HEK293T (cell line): ENCODE results near the gene RFX1.
"Not testable (repeated sequence)": the region's sequence is repeated elsewhere in the genome, so short reads cannot be mapped to it uniquely, and the experiment has no call there.

Experiments
- CTCF ChIA-PET: fragments of 350-600 bp; formaldehyde crosslinking; extraction: SDS; loops from one replicate; lab custom pipeline; 2021; ENCODE audit warnings: antibody characterized with exemption, inconsistent platforms; lab: Yijun Ruan, JAX
- POLR2A ChIA-PET: fragments of 350-600 bp; formaldehyde crosslinking; extraction: SDS; loops from one replicate; lab custom pipeline; 2020; ENCODE audit warnings: antibody characterized with exemption, inconsistent platforms; lab: Yijun Ruan, JAX
- DNase-seq: peaks from one replicate; pipeline ENCODE4 v3.0.0; 2012; ENCODE audit warnings: mixed read lengths; ENCODE audit errors: extremely low spot score
- ARNT ChIP-seq: fragments of 450-650 bp; IDR thresholded peaks from 2 replicates; pipeline ENCODE4 v1.6.1; 2017; ENCODE audit warnings: mild to moderate bottlenecking
- BHLHE40 ChIP-seq: fragments of 450-650 bp; IDR thresholded peaks from 2 replicates; pipeline ENCODE4 v1.6.1; 2016; ENCODE audit warnings: mild to moderate bottlenecking, moderate library complexity, borderline replicate concordance
- CTBP1 ChIP-seq: fragments of 450-650 bp; IDR thresholded peaks from 2 replicates; pipeline ENCODE4 v1.6.1; 2016; ENCODE audit warnings: borderline replicate concordance
- ELF4 ChIP-seq: fragments of 450-650 bp; IDR thresholded peaks from 2 replicates; pipeline ENCODE4 v1.6.1; 2017; ENCODE audit warnings: antibody characterized with exemption
- FOXA1 ChIP-seq: fragments of 450-650 bp; IDR thresholded peaks from 2 replicates; pipeline ENCODE4 v1.6.1; 2016; ENCODE audit warnings: mild to moderate bottlenecking
- FOXK2 ChIP-seq: fragments of 450-650 bp; IDR thresholded peaks from 2 replicates; pipeline ENCODE4 v1.6.1; 2016; ENCODE audit warnings: mild to moderate bottlenecking
- FOXM1 ChIP-seq: fragments of 450-650 bp; IDR thresholded peaks from 2 replicates; pipeline ENCODE4 v1.6.1; 2017; ENCODE audit warnings: mild to moderate bottlenecking, borderline replicate concordance
- HDGF ChIP-seq: fragments of 450-650 bp; IDR thresholded peaks from 2 replicates; pipeline ENCODE4 v1.6.1; 2017; ENCODE audit warnings: antibody characterized with exemption, borderline replicate concordance
- L3MBTL2 ChIP-seq: fragments of 450-650 bp; conservative IDR thresholded peaks from 2 replicates; pipeline ENCODE4 v1.6.1; 2016; ENCODE audit warnings: mild to moderate bottlenecking
- LEF1 ChIP-seq: fragments of 450-650 bp; IDR thresholded peaks from 2 replicates; pipeline ENCODE4 v1.6.1; 2017; ENCODE audit warnings: mild to moderate bottlenecking, borderline replicate concordance
- NFRKB ChIP-seq: fragments of 450-650 bp; IDR thresholded peaks from 2 replicates; pipeline ENCODE4 v1.6.1; 2016; ENCODE audit warnings: mild to moderate bottlenecking, moderate library complexity
- PKNOX1 ChIP-seq: fragments of 450-650 bp; IDR thresholded peaks from 2 replicates; pipeline ENCODE4 v1.6.1; 2016
- SP1 ChIP-seq: fragments of 450-650 bp; IDR thresholded peaks from 2 replicates; pipeline ENCODE4 v1.6.1; 2017
- SUZ12 ChIP-seq: fragments of 450-650 bp; IDR thresholded peaks from 2 replicates; pipeline ENCODE4 v1.6.1; 2016; ENCODE audit warnings: mild to moderate bottlenecking
- TARDBP ChIP-seq: fragments of 450-650 bp; IDR thresholded peaks from 2 replicates; pipeline ENCODE4 v1.6.1; 2016
- ZNF384 ChIP-seq: fragments of 450-650 bp; IDR thresholded peaks from 2 replicates; pipeline ENCODE4 v1.6.1; 2016

The RFX1 gene

DNA sequence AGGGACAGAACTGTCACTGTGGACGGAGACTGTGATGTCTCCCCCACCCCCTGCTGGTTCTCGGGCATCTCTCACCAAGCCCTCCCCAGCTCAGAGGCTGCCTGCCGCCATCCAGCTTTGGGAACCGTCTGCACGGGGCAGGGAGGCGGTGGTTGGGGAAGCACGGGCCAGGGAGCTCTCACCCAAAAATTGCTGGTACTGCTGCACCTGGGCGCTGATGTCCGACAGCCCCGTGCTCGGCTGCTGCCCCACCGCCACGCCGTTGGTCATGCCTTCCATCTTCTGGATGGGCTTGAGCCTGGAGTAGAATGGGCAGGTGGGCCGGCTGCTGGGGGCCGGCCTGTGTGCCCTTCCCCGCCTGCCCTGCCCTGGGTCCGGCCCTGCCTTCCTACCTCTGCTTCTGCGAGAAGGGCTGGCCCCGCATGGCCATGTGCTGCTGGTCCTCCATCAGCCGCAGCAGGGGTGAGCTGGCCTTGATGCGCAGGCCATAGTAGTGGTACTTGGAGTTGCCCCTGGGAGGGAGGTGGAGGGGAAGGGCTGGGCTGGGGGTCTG lies 37.7 kb downstream of the RFX1 start:
- CTCF ChIA-PET: no interaction called here
- POLR2A ChIA-PET: no interaction called here
- TF ChIP-seq NFRKB (no peak), FOXA1 (no peak), L3MBTL2 (no peak), HDGF (no peak), ARNT (no peak), TARDBP (no peak), ZNF384 (no peak), PKNOX1 (no peak), LEF1 (no peak), FOXM1 (no peak), BHLHE40 (no peak), SP1 (no peak), ELF4 (no peak), FOXK2 (no peak), CTBP1 (no peak), SUZ12 (no peak)
- no peak for DNase-seq

DNA sequence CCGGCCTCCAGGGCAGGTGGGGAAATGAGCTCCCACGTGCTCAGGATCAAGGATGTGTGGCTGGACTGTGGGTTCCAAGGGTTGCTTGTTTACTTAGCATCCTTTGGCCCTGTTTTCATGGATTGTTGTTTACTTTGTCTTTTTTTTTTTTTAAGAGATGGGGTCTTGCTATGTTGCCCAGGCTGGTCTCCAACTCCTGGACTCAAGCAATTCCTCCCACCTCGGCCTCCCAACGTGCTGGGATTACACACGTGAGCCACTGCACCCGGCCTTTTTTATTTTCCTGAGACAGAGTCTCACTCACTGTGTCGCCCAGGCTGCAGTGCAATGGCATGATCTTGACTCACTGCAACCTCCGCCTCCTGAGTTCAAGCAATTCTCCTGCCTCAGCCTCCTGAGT lies 38.9 kb downstream of the RFX1 start:
- DNase-seq, POLR2A ChIA-PET: not testable (repeated sequence)

GRCh38 chr19:13966684-13967128 lies 39.4 kb downstream of the RFX1 start:
- POLR2A ChIA-PET: no interaction called here
- DNase-seq: no peak
- TF ChIP-seq SUZ12: no peak
- TF ChIP-seq ZNF384: no peak
- no peak for TF ChIP-seq CTBP1
- no peak for TF ChIP-seq LEF1
- TF ChIP-seq SP1: no peak
- TF ChIP-seq ELF4: no peak
- TF ChIP-seq L3MBTL2: no peak
- no peak for TF ChIP-seq NFRKB
- TF ChIP-seq ARNT: no peak
- no peak for TF ChIP-seq FOXA1
- TF ChIP-seq PKNOX1: no peak
- no peak for TF ChIP-seq FOXK2
- TF ChIP-seq HDGF: no peak
- no peak for TF ChIP-seq BHLHE40
- no peak for TF ChIP-seq FOXM1
- TF ChIP-seq TARDBP: no peak
- CTCF ChIA-PET: no interaction called here

More for the DNA sequence above, 38.9 kb downstream of the RFX1 start:
- CTCF ChIA-PET: not testable (repeated sequence)

DNA sequence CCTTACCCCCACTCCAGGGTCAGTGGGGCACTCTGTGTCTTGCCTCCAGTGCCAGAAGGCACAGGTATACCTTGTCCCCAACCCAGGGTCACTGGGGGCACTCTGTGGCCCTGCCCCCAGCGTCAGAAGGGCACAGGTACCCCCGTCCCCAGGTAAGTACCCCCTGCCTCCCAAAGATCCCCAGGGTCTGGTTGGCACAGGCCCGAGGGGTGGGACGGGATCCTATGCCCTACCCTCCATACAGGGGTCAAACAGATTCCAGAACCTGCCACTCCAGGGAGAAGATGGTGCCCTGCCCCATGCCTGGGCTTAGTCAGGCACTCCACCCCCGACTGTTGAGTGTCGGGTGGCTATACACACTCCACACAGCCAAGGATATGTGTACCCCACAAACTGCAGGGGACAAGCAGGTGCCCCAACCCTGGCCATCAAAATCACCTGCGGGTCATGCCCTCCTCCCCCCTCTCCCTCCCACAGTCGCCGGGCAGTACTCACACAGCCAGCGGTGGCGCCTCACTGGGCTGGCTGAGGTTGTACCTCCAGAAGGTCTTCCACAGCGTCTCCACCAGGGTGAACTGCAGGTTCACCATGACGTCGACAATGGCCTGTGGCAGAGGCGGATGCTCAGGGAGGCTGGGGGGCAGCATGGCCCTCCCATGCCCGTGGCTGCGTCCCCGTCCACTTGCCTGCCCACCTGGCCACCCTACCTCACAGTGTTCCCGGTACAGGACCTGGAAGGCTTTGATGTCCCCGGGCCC lies 40.0 kb downstream of the RFX1 start:
- DNase-seq: no peak
- POLR2A ChIA-PET: no interaction called here
- TF ChIP-seq SUZ12: no peak
- TF ChIP-seq NFRKB: no peak
- no peak for TF ChIP-seq SP1
- TF ChIP-seq BHLHE40: no peak
- TF ChIP-seq FOXK2: no peak
- no peak for TF ChIP-seq L3MBTL2
- no peak for TF ChIP-seq ELF4
- TF ChIP-seq HDGF: no peak
- no peak for TF ChIP-seq ARNT
- no peak for TF ChIP-seq ZNF384
- no peak for TF ChIP-seq PKNOX1
- no peak for TF ChIP-seq LEF1
- TF ChIP-seq TARDBP: no peak
- TF ChIP-seq CTBP1: no peak
- no peak for TF ChIP-seq FOXM1
- TF ChIP-seq FOXA1: no peak
- CTCF ChIA-PET: no interaction called here

GRCh38 chr19:13965377-13965896 lies 40.7 kb downstream of the RFX1 start:
- TF ChIP-seq ELF4: no peak
- no peak for TF ChIP-seq SP1
- TF ChIP-seq PKNOX1: no peak
- no peak for TF ChIP-seq FOXM1
- TF ChIP-seq HDGF: no peak
- no peak for TF ChIP-seq NFRKB
- no peak for TF ChIP-seq LEF1
- TF ChIP-seq ARNT: no peak
- TF ChIP-seq FOXK2: no peak
- CTCF ChIA-PET: no interaction called here
- POLR2A ChIA-PET: no interaction called here
- no peak for DNase-seq
